G401 (cell line): ENCODE data around the gene ETS1. TPM values are rescaled to one million over a fixed set of nuclear protein-coding genes. Genes with fewer than 3 reads are reported as not detected.
A peak's percentile ranks its signal among the peaks of the same experiment; 100 is the strongest.

ENCODE experiments used
- DNase-seq: peaks from one replicate; pipeline ENCODE4 v3.0.0-alpha.2; 2015; ENCODE audit warnings: low spot score
- in situ Hi-C: cut with HindIII; loops from 2 replicates; pipeline ENCODE4 v1.10.0; 2016; ENCODE audit warnings: low sequenced_read_pairs, mixed read lengths
- total RNA-seq: library from RNA; depleted of rRNA; stranded (reverse); fragments of >200 nt; shearing (Covaris generic); gene quantifications from 2 replicates; pipeline ENCODE4 v1.2.3, GENCODE V29; 2014

The ETS1 gene
- total RNA-seq, 1 experiment from 2014 or later = 61.7 TPM

DNA sequence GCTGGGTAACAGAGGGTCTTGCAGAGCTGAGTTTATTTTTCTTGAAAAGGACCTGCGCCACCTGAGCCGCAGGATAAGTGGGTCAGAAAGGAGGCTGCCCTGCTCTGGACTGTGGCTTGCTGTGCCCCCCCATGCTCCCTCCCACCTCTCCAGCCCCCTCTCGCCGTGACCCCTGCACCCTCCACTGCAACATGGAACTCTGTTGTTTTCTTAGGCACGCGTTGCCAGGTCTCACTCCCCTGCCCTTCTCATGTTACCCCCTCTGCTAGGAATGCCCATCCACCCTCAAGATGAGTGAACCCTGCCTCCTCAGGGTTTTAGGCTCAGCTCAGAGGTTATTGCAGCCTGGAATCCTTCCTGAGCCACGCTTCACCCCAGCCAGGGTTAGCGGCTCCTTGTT, 10.8 kb downstream of the ETS1 start:
- in situ Hi-C loops = no loop called here

DNA sequence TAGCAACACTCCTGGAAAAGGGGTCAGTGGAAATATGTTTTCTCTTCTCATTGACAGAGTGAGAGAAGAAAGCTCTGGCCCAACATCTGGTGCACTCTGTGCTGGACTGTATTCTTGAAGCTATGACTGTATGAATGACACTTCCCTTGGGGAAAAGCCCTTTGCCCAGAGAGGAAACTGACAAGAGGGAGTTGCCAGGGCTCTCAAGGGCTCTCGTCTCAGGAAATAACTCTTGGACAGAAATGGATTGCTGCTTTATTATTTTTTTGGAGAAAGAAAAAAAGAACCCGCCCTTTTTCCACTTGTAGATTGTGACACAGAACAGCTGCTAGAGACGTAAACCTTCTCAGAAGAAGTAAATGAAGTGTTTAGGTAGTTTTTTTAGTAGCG, 11.4 kb downstream of the ETS1 start:
- in situ Hi-C loops = no loop called here

More for the DNA sequence above, 10.8 kb downstream of the ETS1 start:
- DNase-seq = no peak

DNA sequence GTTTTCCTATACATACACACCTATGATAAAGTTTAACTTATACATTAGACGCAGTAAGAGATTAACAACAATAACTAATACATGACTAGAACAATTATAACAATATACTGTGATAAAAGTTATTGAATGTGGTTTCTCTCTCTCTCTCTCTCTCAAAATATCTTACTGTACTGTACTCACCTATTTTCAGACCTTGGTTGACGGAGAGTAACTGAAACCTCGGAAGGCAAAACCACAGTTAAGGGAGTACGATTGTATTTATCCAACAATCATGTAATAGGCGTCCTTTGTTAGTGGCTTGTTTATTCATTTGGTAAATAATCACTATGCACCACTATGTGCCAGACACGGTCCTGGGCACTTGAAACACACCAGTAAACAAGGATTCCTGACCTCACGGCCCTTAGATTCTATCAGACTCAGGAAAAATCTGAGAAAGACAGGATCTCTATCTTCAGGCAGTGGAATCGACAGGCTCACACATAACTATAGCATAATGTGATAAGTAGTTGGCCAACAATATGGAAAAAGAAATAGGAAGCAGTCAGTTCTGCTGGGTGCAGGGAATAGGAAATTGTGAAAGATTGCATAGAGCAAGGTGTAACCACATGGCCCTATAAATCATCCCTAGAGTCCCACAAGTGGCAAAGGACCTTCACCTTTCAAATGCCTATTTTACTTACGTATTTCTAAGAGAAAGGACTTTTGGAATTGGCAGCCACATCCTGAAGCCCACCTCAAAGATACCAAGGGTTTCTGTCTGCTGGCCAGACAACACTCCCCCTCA, 12.0 kb downstream of the ETS1 start:
- in situ Hi-C loops = no loop called here
- no peak for DNase-seq

More for the DNA sequence above, 11.4 kb downstream of the ETS1 start:
- DNase-seq = no peak

DNA sequence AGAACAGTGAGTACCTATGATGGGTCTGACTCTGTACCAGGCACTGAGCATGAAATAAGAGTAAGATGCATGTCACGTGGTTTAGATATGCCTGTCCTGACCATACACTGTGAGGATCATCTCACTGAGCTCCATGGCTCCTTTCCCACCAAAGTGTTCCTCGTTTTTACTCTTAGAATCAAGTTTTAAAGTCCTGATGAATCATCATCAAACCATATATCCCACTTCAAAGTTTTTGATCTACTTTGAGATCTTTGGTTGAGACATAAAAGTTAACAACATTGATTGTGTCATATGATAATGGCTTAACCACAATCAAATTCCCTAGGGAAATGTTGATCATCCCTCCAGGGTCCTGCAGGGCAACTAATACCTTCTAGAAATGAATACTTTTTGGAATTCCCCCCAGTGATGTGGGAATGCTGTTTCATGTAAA, 12.8 kb downstream of the ETS1 start:
- in situ Hi-C loops = no loop called here
- DNase-seq = no peak

DNA sequence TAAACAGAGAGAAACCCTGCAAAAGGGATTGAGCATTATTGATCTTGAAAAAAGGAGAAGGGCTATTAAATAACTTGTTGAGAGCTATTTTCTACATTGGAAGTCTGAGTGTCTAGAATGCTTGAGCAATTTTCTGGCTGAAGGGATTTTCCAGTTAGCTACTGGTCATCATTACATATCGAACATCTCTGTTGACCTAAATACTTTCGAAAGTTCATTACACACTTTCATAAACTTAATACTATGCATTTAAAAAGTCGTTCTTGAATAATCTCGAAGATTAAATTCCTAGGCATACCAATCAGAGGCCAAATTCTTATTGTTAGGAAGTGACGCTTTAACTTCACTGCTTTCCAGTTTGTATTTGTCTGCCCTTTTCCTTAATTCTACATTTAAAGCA, 13.7 kb downstream of the ETS1 start:
- in situ Hi-C loops = no loop called here
- DNase-seq = no peak

DNA sequence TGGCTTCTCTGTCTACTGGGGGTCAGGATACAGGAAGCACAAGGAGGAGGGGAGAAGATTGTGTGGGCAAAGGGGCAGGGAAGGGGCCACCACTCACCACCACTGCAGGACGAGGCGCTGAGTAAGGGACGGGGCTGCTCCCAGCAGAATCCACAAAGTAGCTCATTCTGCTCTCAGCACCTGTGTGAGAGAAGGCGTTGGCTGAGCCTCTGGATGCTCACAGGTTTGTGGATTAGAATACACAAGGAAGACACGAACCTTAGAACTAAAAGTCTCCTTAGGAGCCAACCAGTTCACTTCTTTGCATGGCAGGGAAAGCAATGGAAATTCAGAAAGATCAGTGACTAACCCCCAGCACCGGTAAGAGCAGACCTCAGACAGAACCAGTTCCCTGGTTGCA, 14.4 kb downstream of the ETS1 start:
- in situ Hi-C loops = no loop called here
- no peak for DNase-seq

DNA sequence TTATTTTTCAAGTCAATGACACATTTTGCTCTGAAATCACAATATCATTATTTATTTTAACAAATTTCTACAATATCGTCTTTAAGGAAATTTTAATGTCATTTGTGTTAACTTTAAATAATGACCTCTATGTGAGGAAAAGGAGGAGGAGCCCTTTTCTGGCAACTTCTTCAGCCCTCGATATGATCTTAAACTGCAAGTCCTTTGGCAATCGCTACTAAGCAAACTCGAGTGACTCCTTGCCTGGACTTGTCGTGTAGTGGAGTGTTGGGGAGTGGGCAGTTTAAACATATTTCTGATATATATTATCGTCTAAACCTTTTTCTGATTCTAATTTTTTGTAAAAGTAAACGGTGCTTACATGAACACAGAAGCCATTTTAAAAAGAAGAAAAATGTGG, 16.7 kb downstream of the ETS1 start:
- in situ Hi-C loops = no loop called here
- DNase-seq = no peak

DNA sequence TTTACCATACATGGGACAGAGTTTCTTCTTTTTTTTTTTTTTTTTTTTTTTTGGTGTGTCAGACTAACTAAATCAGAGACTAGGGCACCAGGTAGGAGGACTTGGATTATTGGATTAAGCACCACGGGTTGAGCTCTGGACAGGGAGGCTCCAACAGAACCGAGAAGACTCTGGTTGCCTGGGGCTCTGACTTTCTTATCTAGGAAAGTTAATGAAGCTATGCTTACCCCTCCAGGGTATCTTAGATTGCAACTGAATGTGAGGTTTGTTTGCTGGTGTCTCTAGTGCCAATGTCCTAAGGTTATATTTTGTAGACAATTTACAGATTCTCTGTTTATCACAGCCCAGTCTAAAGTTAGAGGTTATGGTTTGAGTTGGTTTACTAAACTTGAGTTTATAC, 18.1 kb downstream of the ETS1 start:
- in situ Hi-C loops = no loop called here
- DNase-seq = no peak

DNA sequence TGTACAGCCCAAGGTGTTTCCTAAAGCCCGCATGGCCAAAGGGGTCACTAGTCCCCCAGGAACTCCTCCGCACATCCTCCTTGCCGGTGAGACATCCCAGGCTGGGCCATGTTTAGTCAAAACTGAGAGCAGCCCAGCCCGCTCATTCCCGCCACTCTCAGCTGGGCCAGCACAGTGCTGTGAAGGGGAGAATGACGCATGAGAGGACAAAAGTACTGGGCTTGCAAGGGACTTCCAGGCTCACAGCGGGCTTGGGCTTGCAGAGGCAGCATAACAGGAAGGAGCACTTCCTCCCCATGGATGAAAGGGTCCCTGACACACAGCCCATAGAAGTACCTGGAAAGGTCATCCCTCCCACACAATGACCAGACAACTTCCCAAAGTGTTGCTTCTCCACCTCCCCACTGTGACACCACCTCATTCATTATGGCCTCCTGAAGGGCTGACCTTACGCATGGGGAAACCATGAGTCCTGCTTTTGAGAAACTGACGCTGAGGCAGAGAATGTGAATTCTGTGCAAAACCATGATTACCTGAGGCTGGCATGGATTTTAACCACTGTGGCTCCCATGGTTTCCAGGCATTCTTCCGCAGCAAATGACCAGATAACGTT, 19.1 kb downstream of the ETS1 start:
- in situ Hi-C loops = no loop called here
- no peak for DNase-seq

DNA sequence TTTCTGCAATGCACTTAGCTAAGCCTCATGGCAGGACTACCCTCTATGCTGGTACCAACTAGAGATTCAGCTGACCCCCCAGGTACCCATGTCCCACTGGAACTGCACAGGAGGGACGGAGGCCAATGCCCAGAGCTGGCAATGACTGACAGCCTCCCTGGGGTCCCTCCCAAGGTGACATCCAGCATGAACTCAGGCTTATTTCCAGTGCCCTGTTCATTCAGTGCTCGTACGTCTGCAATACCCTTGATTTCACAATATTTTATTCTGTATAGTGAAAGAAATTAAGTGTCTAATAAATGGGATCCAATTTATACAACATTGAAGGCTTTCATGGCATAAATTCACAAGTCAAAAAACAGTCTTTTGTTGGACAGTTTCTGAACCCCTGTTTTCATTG, 20.2 kb downstream of the ETS1 start:
- in situ Hi-C loops = no loop called here
- DNase-seq = no peak

DNA sequence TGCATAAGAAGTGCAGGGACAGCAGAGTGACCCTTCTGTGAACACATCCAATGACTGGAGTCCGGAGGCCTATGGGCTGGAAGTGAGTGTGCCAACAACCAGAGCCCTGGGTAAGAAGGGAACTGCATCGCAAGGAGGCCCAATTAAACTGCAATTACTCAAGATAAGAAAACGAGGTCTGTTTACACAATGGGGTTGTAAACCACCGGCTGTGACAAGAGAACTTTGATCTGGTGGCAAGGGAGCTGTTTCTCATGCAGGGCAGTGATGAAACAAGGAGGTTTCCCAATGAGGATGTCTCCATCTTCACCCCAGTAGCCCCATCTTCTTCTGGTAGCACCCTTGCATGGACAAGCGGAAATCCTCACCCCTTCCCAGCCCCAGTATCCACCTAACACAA, 21.5 kb downstream of the ETS1 start:
- in situ Hi-C loops = no loop called here
- DNase-seq = no peak

DNA sequence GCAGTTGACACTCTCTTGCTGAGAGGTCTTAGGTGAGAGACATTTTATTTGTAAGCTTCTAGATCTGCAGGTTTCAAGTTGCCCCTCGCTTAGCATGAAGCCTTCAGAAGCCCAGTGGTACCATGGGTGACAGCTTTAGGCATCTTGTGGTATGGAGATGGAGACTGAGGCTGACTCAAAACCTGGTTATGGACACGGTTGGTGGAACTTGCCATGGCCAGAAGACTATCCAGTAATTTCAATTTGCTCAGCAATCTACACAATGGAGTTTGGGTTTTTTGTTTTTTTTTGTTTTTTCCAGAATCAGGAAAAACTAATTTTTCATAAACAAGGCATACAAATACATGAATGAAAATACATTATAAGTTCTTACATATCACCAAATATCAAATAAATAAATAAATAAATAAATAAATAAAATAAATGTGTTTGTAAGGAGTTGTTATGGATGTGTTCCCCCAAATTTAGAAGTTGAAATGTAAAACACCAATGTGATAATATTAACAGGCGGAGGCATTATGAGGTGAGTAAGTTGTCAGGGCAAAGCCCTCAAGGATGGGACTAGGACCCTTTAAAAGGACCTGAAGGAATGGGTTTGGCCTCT, 22.6 kb downstream of the ETS1 start:
- DNase-seq = no peak
- in situ Hi-C loops = no loop called here

DNA sequence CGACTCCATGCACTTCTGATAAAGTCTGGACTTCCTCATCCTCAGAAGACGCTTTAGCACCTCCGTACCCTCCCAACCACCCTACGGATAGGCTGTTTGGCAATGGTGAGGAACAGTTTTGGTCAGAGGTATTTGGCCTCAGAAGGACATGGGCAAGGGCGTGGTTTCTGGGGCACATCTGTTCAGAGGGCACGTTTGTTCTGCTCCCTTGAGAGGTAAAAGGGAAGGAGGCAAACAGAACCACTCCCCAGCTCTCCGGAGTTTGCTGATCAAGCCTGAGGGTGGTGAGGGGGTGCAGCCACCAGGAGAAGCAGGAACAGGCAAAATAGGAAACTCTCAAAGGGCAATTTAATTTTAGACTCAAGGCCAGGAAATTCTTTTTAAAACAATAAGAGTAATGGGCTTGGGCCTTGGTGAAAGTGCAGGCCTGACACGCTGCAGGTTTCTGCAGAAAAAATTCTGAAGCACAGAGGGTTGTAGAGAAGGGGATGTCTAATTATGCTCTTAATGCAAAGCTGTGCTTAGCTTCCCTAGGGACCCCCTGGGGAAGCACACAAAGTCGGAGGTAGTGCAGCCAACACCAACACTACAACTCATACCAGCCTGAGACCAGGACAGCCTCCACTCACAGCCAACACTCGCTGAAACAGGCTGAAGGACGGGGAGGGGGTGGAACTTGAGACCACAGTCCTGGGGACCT, 23.3 kb downstream of the ETS1 start:
- in situ Hi-C loops = no loop called here

DNA sequence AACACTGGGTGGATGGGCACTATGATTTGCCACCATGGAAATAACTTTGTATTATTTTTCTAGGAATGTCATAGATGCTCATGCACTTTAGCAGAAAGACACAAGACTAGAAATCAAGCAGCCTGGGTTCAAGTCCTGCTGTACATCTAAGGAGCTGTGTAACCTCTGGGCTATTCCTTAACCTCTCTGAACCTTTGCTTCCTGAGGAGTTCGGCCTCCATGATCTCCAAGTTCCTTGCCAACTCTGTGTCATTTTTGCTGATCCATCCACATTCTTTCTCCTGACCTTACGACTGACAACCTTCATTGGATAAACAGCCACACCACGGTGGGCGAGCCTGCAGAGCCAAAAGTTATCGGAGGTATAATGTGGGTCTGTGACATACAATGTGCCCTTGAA, 24.1 kb downstream of the ETS1 start:
- in situ Hi-C loops = no loop called here

More for the DNA sequence above, 23.3 kb downstream of the ETS1 start:
- no peak for DNase-seq

DNA sequence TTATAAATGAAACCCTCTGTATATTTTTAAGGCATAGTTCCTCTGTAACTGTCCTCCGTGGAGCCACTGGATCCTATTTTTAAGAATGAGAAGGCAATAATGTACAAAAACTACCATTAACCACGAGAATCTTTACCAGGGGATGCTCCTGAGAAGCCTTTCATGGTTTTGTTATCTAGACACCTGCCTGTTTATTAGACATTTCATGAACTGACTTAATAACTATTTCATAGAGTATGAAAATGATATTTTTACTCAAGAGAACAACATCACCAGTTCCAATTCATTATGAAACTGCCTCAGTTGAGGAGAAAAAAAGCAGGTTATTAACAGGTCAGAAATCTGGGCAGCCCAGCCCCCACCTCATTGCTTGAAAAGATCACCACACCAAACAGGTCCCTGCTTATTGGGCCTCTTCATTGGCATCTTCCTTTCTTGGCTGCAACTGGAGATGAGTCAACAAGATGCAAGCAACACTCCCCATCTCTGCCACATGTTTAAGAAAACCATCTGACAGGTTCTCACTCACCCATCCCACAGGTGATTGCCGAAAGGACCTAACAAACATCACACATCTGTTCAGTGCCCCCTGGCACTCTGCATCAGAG, 27.8 kb downstream of the ETS1 start:
- in situ Hi-C loops = no loop called here
- DNase-seq = no peak

More for the DNA sequence above, 24.1 kb downstream of the ETS1 start:
- no peak for DNase-seq

DNA sequence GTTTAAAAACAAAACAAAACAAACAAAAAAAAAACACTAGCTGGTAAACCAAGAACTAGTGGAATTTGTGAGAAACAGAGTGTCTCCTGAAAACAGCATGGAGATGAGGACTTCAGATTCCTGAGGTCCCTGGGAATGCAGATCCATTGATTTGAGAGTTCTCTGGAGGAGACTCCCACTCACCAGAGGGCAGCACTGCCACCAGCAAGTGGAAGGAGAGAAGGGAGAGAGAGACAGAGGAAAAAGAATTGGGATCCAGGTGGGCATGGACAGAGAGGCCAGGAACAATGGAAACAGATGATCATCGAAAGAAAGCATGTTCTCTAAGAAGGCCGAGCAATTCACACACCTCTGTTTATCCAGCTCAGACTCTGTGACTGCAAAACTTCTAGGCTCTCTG, 31.8 kb downstream of the ETS1 start:
- DNase-seq = no peak
- in situ Hi-C loops = no loop called here

DNA sequence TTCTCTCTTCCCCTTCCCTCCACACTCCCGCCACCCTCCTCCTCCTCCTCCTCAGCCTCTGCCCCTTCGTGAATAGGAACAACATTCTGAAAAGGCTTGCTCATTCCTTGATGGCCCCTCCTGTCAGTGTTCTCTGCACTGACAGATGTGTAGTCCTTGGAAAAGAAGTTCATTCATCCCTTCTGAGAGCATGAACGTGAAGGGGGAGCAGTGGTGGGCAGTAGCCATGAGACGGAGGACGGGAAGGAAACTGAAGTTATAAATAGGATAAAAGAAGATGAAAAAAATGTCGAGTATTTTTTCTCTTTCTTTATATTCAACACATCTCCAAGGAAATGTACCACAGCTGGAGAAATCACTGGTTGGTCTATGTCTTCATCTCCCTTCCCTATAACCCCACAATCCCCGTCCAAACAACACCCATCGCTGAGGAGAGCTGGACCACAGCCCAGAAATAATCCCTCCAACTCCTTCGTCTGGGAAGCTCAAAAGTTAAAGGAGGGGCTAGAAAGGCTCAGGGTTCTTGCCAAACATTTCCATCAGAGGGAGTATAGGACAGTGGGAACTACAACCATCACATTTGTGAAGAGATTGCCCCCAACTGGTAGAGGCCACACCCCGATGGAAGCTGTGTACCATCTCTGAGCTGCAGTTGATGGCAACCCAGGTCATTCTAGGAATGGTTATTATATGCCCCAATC, 33.5 kb downstream of the ETS1 start:
- in situ Hi-C loops = no loop called here
- peak; percentile 3 for DNase-seq

DNA sequence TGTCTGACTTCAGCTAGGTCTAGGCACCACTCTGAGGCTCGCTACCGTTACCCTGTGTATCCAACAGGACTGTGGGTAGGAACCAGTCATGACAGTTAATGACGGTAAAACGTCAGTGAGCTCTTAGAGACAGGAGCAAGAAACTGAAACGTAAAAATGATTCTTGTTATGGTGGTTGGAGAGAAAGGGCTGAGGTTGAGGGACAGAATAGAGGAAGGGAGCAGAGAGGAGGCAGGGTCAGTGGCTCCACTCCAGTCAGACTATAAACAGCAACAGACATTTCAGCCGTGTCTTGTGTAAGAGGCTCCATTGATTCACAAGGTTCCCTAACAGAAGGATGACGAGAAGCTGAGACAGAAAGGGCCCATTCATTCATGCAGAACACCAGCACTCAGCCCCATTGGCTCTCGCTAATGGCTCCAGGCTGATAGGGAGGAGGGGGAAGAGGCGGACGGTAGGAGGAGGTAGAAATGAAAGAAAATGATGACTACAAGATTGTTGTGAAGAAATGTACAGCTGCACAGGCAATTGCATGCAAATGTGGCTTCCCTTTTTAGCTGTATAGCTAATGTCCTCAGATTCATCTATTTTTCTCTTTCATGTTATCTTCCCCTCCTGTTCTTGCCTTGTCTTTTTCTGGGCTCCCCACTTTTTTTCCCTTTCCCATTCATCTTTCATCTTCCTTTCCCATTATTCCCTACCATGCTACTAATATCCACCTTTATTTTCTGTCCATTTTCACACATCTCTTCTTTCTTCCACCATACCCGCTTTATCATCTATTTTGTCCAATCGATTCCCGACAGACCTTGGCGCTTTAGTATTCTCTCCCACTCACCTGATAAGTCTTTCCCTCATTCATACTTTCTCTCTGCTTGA, 34.3 kb downstream of the ETS1 start:
- in situ Hi-C loops = no loop called here
- DNase-seq = peak; percentile 10
